Muscle of arm (tissue), 12 donors: Measurements from ENCODE around the gene ZIC4. TPM values are rescaled to one million over a fixed set of nuclear protein-coding genes. Genes with fewer than 3 reads are reported as not detected.

ENCODE experiments used
- DNase-seq: peaks from one replicate; pipeline ENCODE4 v3.0.0-alpha.2; 2013
- polyA plus RNA-seq, 12 donors: library from polyadenylated mRNA; unstranded; fragments of 120-200 nt; gene quantifications; one replicate each; pipeline ENCODE4 v1.2.1, GENCODE V29; 2013; ENCODE audit not compliant: insufficient read length in 12 of 12

Gene ZIC4
- polyA plus RNA-seq, 12 donors = 3.5 to 14.5 (median 7.6) TPM; not detected in 1

- DNase-seq = no peak
Measured at GRCh38 chr3:147371771-147372340, 34.5 kb downstream of the ZIC4 start.

- DNase-seq = no peak
Measured at GRCh38 chr3:147371140-147371539, 35.2 kb downstream of the ZIC4 start.

GRCh38 chr3:147370349-147370748 lies 36.0 kb downstream of the ZIC4 start:
- no peak for DNase-seq

- no peak for DNase-seq
Measured at GRCh38 chr3:147369661-147370123, 36.7 kb downstream of the ZIC4 start.

GRCh38 chr3:147369231-147369630 lies 37.1 kb downstream of the ZIC4 start:
- no peak for DNase-seq

GRCh38 chr3:147368561-147369221 lies 37.7 kb downstream of the ZIC4 start:
- no peak for DNase-seq

- DNase-seq = no peak
Measured at GRCh38 chr3:147368151-147368550, 38.2 kb downstream of the ZIC4 start.

- DNase-seq = no peak
Measured at GRCh38 chr3:147367676-147368075, 38.7 kb downstream of the ZIC4 start.

- DNase-seq = no peak
Measured at GRCh38 chr3:147365196-147366115, 40.9 kb downstream of the ZIC4 start.

- DNase-seq = no peak
Measured at GRCh38 chr3:147364771-147365170, 41.6 kb downstream of the ZIC4 start.

GRCh38 chr3:147361454-147362420 lies 44.6 kb downstream of the ZIC4 start:
- no peak for DNase-seq

- no peak for DNase-seq
Measured at GRCh38 chr3:147360646-147361453, 45.5 kb downstream of the ZIC4 start.

GRCh38 chr3:147360051-147360439 lies 46.3 kb downstream of the ZIC4 start:
- DNase-seq = no peak

GRCh38 chr3:147359177-147360050 lies 46.9 kb downstream of the ZIC4 start:
- no peak for DNase-seq

GRCh38 chr3:147358144-147358992 lies 48.0 kb downstream of the ZIC4 start:
- DNase-seq = no peak

- no peak for DNase-seq
Measured at GRCh38 chr3:147356909-147357900, 49.1 kb downstream of the ZIC4 start.
